NCI-H2081 treated with DMSO at 0.1 percent for 48 hours (cell line): Measurements from ENCODE around the gene DUSP16.
A peak's percentile ranks its signal among the peaks of the same experiment; 100 is the strongest.
"Not testable (repeated sequence)": the region's sequence is repeated elsewhere in the genome, so short reads cannot be mapped to it uniquely, and the experiment has no call there.

ENCODE experiments used
- DNase-seq: peaks from one replicate; lab custom pipeline; 2025; lab: John Stamatoyannopoulos, UW

Gene DUSP16

GRCh38 chr12:12562585-12563261, at the start of gene DUSP16:
DUSP16 (minus strand) TSS chr12:12562863; CDS start chr12:12521098, 41,765 bp downstream.
- DNase-seq, result peak; percentile 58

- peak; percentile 36 for DNase-seq
These were observed 49.7 kb upstream of the DUSP16 start for GRCh38 chr12:12612358-12612757.

GRCh38 chr12:12611512-12612306, 49.0 kb upstream of the DUSP16 start, which contains the start of gene CREBL2:
CREBL2 (plus strand) TSS chr12:12611876; CDS start chr12:12612173, 297 bp downstream.
- peak; percentile 82 for DNase-seq

GRCh38 chr12:12610711-12611110, 48.0 kb upstream of the DUSP16 start:
- no peak for DNase-seq

- DNase-seq, result no peak
These were observed 47.0 kb upstream of the DUSP16 start for GRCh38 chr12:12609692-12610091.

- DNase-seq, result no peak
These were observed 45.9 kb upstream of the DUSP16 start for GRCh38 chr12:12608557-12608957.

GRCh38 chr12:12606781-12607589, 44.3 kb upstream of the DUSP16 start:
- DNase-seq, result no peak

GRCh38 chr12:12604740-12605139, 42.1 kb upstream of the DUSP16 start:
- no peak for DNase-seq

GRCh38 chr12:12600659-12601058, 38.0 kb upstream of the DUSP16 start:
- DNase-seq, result no peak

- DNase-seq, result no peak
These were observed 37.3 kb upstream of the DUSP16 start for GRCh38 chr12:12599750-12600643.

- no peak for DNase-seq
These were observed 36.2 kb upstream of the DUSP16 start for GRCh38 chr12:12598864-12599263.

- DNase-seq, result not testable (repeated sequence)
These were observed 33.9 kb upstream of the DUSP16 start for GRCh38 chr12:12596598-12596997.

GRCh38 chr12:12595929-12596328, 33.3 kb upstream of the DUSP16 start:
- not testable (repeated sequence) for DNase-seq

GRCh38 chr12:12592930-12593329, 30.3 kb upstream of the DUSP16 start:
- no peak for DNase-seq

GRCh38 chr12:12590961-12591360, 28.3 kb upstream of the DUSP16 start:
- no peak for DNase-seq

GRCh38 chr12:12588436-12588835, 25.8 kb upstream of the DUSP16 start:
- DNase-seq, result not testable (repeated sequence)

- no peak for DNase-seq
These were observed 25.2 kb upstream of the DUSP16 start for GRCh38 chr12:12587878-12588277.

GRCh38 chr12:12586879-12587675, 24.4 kb upstream of the DUSP16 start:
- no peak for DNase-seq

- no peak for DNase-seq
These were observed 22.6 kb upstream of the DUSP16 start for GRCh38 chr12:12585115-12585863.
